K562 (cell line): ENCODE results near the gene CBFA2T2. TPM values are rescaled to one million over a fixed set of nuclear protein-coding genes. Genes with fewer than 3 reads are reported as not detected.
A peak's percentile ranks its signal among the peaks of the same experiment; 100 is the strongest.

ENCODE experiments used
- FOXA1 ChIP-seq: fragments of 450-650 bp; IDR thresholded peaks from 2 replicates; pipeline ENCODE4 v1.6.1; 2016; ENCODE audit warnings: mild to moderate bottlenecking, borderline replicate concordance
- NCOR1 ChIP-seq: fragments of 450-650 bp; IDR thresholded peaks from 2 replicates; pipeline ENCODE4 v1.6.1; 2016; ENCODE audit warnings: mild to moderate bottlenecking, moderate library complexity
- NUFIP1 ChIP-seq: fragments of 450-650 bp; IDR thresholded peaks from 2 replicates; pipeline ENCODE4 v1.6.1; 2018; ENCODE audit not compliant: partially characterized antibody
- POLR2AphosphoS5 ChIP-seq: IDR thresholded peaks from 2 replicates; pipeline ENCODE4 v1.6.1; 2011; ENCODE audit warnings: mild to moderate bottlenecking, low read depth, low read length, moderate library complexity; ENCODE audit not compliant: control insufficient read depth, insufficient read depth
- SAFB2 ChIP-seq: fragments of 200-400 bp; formaldehyde crosslinking; IDR thresholded peaks from 2 replicates; pipeline ENCODE4 v1.6.1; 2018; ENCODE audit warnings: borderline replicate concordance, low read length, low read depth, moderate library complexity; ENCODE audit not compliant: severe bottlenecking
- SIN3A ChIP-seq, 2 experiments: fragments of 150-350 bp in 1 of 2; IDR thresholded peaks; 2 replicates each; pipeline ENCODE4 v1.6.1; 2011 to 2016; ENCODE audit warnings: borderline replicate concordance in 2 of 2, low read depth in 2 of 2, low read length in 2 of 2, mild to moderate bottlenecking in 2 of 2, moderate library complexity in 2 of 2; ENCODE audit not compliant: control insufficient read depth in 1 of 2
- ZBTB7A ChIP-seq: IDR thresholded peaks from 2 replicates; pipeline ENCODE4 v1.6.1; 2011; ENCODE audit warnings: low read depth, mild to moderate bottlenecking, low read length, moderate library complexity, borderline replicate concordance; ENCODE audit not compliant: control insufficient read depth
- ZFP36 ChIP-seq: fragments of 150-350 bp; IDR thresholded peaks from 2 replicates; pipeline ENCODE4 v1.6.1; 2018; ENCODE audit warnings: low read length, low read depth; ENCODE audit not compliant: partially characterized antibody
- ZNF175 ChIP-seq: fragments of 200-800 bp; sonication (Bioruptor generic); IDR thresholded peaks from 2 replicates; pipeline ENCODE4 v1.6.1; 2016; ENCODE audit warnings: low read depth, mild to moderate bottlenecking, missing genetic modification characterization, missing compliant biosample characterization
- polyA plus RNA-seq, 8 experiments: library from polyadenylated mRNA; depleted of rRNA in 4 of 8; stranded (reverse) in 5 of 8; unstranded in 3 of 8; fragments of >200 nt; fragmentation: Nextera tagmentation in 2 of 8; fragmentation: Illumina TruSeq in 1 of 8; extraction: Ambion mirVana in 2 of 8; extraction: Trizol in 1 of 8; gene quantifications; 2 replicates each; pipeline versions ENCODE4 v1.2.1 to v1.2.3, GENCODE V29; 2011 to 2014; ENCODE audit warnings: inconsistent platforms in 1 of 8, missing spikeins in 1 of 8
- total RNA-seq, 7 experiments: library from RNA; depleted of rRNA in 6 of 7; stranded (reverse); fragments of >200 nt in 6 of 7; fragmentation: Illumina TruSeq in 2 of 7; extraction: Trizol in 2 of 7; gene quantifications; 2 replicates each; pipeline versions ENCODE4 v1.2.1 to v1.2.3, GENCODE V29; 2011 to 2021; ENCODE audit warnings: low replicate concordance in 1 of 7
- TF ChIP-seq, protein P1 (sequence below): fragments of 450-650 bp; IDR thresholded peaks from 2 replicates; pipeline ENCODE4 v1.6.1; 2016; ENCODE audit warnings: borderline replicate concordance
- TF ChIP-seq, protein P2 (sequence below): sonication (generic); formaldehyde crosslinking; IDR thresholded peaks from 2 replicates; pipeline ENCODE4 v1.8.1; 2022; ENCODE audit warnings: missing genetic modification reagents
- TF ChIP-seq, protein P3 (sequence below): fragments of 250-450 bp; sonication (Bioruptor Pico); IDR thresholded peaks from 2 replicates; pipeline ENCODE4 v1.5.0; 2020; ENCODE audit warnings: mild to moderate bottlenecking
- TF ChIP-seq, protein P4 (sequence below): sonication (generic); formaldehyde crosslinking; IDR thresholded peaks from 2 replicates; pipeline ENCODE4 v1.8.0; 2022; ENCODE audit warnings: missing genetic modification reagents, mild to moderate bottlenecking, moderate library complexity, borderline replicate concordance
- TF ChIP-seq, protein P5 (sequence below): sonication (generic); formaldehyde crosslinking; IDR thresholded peaks from 2 replicates; pipeline ENCODE4 v1.8.1; 2023; ENCODE audit warnings: mild to moderate bottlenecking, missing genetic modification reagents
- TF ChIP-seq, protein P6 (sequence below): sonication (generic); formaldehyde crosslinking; IDR thresholded peaks from 2 replicates; pipeline ENCODE4 v1.8.0; 2022; ENCODE audit warnings: mild to moderate bottlenecking, missing genetic modification reagents, borderline replicate concordance

CBFA2T2 gene
- total and polyA plus RNA-seq, 9 of the 15 experiments (the other 6 are each of a cell fraction or from before 2014, with no cell fraction given): 0.27 to 9.6 (median 5.8) TPM

DNA sequence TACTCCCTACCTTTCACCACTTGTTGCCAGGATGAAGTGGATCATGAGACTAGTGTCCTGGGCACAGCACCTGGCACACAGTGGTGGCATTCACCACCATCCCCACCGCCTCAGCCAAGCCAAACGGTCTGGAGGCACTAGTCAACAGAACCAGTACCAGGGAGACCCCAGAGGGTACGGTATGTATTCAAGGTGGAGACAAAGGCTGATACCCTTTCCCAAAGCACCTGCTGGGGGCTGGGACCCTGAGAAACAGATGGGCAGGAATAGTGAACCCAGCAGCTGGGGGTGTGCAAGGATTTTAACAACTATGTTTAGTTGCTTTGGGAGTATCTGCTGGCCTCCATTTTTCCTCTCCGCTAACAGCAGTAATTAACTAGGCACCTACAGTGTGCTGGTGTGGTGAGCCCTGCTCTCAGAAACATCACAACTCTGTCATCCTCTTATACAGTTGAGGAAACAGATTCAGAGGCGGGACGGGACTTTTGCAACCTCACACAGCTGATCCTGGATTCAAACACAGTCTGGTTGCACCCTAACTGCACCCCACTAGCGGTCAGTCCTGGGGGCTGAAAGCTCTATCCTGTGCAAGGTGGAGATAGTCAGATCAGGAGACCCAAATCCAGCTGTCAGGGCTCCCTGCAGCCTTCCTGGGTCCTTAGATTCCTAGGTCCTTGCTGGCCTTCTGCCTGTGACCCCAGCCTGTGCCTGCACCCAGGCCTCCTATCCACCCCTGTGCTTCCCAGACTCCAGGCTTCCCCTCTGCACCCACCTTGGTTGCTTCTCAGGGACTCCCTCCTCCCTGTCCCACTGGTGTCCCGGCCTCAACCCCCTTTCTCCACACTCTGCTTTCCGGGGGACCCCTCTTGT is 47.5 kb upstream of the CBFA2T2 start (continued):
- TF ChIP-seq SAFB2 (no peak), ZBTB7A (0 out of 2 replicates have a peak, but pooled peaks have one; percentile 6), NUFIP1 (no peak), POLR2AphosphoS5 (no peak), NCOR1 (no peak), FOXA1 (no peak), ZNF175 (CRISPR knock-in tag) (no peak), SIN3A (IDR thresholded peaks at IDR 0.05; ENCODE audit: borderline replicate concordance in 2 of 2, control insufficient read depth in 1 of 2, low read depth in 2 of 2, low read length in 2 of 2) (peak in 1 of 2 experiments; percentile 11; a peak in 1 of 4 replicates), ZFP36 (no peak)
- TF ChIP-seq, protein P1, sequence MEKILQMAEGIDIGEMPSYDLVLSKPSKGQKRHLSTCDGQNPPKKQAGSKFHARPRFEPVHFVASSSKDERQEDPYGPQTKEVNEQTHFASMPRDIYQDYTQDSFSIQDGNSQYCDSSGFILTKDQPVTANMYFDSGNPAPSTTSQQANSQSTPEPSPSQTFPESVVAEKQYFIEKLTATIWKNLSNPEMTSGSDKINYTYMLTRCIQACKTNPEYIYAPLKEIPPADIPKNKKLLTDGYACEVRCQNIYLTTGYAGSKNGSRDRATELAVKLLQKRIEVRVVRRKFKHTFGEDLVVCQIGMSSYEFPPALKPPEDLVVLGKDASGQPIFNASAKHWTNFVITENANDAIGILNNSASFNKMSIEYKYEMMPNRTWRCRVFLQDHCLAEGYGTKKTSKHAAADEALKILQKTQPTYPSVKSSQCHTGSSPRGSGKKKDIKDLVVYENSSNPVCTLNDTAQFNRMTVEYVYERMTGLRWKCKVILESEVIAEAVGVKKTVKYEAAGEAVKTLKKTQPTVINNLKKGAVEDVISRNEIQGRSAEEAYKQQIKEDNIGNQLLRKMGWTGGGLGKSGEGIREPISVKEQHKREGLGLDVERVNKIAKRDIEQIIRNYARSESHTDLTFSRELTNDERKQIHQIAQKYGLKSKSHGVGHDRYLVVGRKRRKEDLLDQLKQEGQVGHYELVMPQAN: peak; percentile 19; the same call in 1 of the 2 replicates
- TF ChIP-seq, protein P2, sequence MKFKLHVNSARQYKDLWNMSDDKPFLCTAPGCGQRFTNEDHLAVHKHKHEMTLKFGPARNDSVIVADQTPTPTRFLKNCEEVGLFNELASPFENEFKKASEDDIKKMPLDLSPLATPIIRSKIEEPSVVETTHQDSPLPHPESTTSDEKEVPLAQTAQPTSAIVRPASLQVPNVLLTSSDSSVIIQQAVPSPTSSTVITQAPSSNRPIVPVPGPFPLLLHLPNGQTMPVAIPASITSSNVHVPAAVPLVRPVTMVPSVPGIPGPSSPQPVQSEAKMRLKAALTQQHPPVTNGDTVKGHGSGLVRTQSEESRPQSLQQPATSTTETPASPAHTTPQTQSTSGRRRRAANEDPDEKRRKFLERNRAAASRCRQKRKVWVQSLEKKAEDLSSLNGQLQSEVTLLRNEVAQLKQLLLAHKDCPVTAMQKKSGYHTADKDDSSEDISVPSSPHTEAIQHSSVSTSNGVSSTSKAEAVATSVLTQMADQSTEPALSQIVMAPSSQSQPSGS (CRISPR knock-in tag): no peak
- TF ChIP-seq, protein P3, sequence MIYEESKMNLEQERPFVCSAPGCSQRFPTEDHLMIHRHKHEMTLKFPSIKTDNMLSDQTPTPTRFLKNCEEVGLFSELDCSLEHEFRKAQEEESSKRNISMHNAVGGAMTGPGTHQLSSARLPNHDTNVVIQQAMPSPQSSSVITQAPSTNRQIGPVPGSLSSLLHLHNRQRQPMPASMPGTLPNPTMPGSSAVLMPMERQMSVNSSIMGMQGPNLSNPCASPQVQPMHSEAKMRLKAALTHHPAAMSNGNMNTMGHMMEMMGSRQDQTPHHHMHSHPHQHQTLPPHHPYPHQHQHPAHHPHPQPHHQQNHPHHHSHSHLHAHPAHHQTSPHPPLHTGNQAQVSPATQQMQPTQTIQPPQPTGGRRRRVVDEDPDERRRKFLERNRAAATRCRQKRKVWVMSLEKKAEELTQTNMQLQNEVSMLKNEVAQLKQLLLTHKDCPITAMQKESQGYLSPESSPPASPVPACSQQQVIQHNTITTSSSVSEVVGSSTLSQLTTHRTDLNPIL (CRISPR knock-in tag): no peak
- TF ChIP-seq, protein P4, sequence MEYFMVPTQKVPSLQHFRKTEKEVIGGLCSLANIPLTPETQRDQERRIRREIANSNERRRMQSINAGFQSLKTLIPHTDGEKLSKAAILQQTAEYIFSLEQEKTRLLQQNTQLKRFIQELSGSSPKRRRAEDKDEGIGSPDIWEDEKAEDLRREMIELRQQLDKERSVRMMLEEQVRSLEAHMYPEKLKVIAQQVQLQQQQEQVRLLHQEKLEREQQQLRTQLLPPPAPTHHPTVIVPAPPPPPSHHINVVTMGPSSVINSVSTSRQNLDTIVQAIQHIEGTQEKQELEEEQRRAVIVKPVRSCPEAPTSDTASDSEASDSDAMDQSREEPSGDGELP (CRISPR knock-in tag): peak; percentile 83; the same call in 1 of the 2 replicates
- TF ChIP-seq, protein P5, sequence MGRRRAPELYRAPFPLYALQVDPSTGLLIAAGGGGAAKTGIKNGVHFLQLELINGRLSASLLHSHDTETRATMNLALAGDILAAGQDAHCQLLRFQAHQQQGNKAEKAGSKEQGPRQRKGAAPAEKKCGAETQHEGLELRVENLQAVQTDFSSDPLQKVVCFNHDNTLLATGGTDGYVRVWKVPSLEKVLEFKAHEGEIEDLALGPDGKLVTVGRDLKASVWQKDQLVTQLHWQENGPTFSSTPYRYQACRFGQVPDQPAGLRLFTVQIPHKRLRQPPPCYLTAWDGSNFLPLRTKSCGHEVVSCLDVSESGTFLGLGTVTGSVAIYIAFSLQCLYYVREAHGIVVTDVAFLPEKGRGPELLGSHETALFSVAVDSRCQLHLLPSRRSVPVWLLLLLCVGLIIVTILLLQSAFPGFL (CRISPR knock-in tag): no peak
- TF ChIP-seq, protein P6, sequence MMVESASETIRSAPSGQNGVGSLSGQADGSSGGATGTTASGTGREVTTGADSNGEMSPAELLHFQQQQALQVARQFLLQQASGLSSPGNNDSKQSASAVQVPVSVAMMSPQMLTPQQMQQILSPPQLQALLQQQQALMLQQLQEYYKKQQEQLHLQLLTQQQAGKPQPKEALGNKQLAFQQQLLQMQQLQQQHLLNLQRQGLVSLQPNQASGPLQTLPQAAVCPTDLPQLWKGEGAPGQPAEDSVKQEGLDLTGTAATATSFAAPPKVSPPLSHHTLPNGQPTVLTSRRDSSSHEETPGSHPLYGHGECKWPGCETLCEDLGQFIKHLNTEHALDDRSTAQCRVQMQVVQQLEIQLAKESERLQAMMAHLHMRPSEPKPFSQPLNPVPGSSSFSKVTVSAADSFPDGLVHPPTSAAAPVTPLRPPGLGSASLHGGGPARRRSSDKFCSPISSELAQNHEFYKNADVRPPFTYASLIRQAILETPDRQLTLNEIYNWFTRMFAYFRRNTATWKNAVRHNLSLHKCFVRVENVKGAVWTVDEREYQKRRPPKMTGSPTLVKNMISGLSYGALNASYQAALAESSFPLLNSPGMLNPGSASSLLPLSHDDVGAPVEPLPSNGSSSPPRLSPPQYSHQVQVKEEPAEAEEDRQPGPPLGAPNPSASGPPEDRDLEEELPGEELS (CRISPR knock-in tag): peak; percentile 21; the same call in 1 of the 2 replicates
